GM18526 (cell line): ENCODE results near the gene PRSS57.

ENCODE experiments used
- POLR2A ChIP-seq: IDR thresholded peaks from 3 replicates; pipeline ENCODE4 v1.6.1; 2011; ENCODE audit not compliant: insufficient read length; ENCODE audit errors: extremely low read depth

Gene PRSS57

GRCh38 chr19:695352-695949 is at the start of gene PRSS57:
PRSS57 (minus strand) TSS chr19:695452; CDS start chr19:695430, 22 bp downstream.
- TF ChIP-seq POLR2A = no peak

DNA sequence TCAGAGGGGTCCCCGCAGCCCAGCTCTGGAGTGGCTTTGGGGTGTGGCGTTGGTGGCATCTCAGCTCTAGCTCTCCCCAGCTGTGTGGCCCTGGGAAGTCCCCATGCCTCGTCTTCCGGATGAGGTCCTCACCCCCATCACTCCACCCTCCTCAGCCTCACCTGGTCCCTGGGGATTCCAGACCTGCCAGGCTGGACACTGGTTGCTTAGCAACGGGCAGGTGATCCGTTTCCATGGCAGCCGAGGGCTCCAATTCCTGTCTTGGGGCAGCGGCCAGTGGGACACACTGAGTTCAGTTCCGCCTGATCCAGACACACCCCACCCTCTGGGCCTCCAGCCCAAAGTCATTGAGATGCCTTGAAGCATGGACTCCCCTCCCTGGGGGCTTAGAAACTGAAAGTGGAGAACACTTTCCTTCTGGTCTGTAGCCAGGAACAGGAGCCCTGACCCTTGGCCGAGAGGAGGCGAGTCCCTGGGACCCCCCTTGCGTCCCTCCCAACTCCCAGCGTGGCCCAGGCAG is 48.0 kb upstream of the PRSS57 start:
- TF ChIP-seq POLR2A = no peak

DNA sequence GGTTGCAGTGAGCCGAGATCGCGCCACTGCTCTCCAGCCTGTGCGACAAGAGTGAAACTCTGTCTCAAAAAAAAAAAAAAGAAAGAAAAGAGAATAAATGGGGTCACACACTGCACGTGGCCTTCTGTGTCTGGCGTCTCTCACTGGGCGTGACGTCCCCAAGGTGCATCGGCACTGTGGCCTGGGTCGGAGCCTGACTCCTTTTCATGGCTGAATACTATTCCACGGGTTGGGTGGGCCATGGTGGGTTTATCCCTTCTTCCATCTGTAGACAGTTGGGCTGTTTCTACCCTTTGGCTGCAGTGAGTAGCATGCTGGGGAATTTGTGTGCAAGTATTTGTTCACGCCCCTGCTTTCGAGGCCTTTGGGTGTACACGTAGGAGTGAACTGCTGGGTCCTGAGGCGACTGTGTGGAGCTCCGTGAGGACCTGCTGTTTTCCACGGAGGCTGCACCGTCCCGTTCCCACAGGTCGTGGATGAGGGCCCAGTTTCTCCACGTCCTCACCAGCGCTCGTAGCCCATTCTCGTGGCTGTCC is 47.4 kb upstream of the PRSS57 start:
- no peak for TF ChIP-seq POLR2A

DNA sequence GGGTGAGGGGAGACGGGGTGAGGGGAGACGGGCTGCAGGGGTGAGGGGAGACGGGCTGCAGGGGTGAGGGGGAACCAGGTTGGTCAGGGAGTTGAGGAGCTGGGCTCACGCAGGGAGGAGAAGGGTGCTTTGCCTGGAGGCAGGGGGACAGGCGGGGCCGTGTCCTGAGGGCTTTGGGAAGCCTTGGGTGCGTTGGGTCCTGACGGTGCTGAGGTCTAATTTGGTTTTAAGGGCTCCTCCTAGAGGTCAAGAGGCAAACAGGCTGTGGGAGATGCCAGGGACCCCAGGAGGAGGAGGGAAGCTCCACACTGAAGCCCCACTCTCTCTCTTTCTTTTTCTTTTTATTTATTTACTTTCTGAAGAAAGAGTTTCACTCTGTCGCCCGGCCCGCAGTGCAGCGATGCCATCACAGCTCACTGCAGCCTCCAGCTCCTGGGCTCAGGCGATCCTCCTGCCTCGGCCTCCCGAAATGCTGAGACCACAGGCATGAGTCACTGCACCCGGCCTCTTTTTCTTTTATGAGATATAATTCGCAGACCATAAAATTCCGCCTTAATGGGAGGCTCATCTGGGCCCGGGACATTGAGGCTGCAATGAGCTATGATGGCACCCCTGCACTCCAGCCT is 46.4 kb upstream of the PRSS57 start:
- no peak for TF ChIP-seq POLR2A

DNA sequence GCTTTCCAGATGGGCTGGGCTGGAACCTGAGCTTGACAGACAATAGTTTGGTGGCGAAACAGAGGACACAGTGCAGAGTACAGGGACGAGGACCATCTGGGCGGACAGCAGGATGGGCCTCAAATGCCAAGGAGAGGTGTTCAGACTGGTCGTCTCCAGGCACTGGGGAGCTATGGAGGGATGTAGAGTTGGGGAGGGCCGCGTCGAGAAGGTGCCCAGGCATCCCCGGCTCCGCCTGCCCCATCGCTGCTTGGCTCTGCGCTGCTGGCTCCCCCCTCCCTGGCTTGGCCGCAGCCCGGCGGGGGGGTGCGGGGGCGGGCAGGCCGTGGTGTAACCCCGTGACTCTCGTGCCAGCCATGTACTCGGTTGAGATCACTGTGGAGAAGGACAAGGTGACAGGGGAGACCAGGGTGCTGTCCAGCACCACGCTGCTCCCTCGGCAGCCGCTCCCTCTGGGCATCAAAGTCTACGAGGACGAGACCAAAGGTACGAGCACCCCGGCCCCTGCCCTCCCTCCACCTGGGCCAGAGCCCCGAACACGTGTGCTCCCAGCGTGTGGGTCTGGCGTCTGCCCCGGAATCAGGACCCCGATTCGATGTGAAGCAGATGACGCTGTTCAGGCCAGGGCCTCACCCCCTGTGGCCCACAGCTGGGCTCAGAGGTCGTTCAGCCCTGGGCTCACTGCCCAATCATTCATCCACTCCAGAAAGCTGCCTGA is 44.9 kb upstream of the PRSS57 start:
- TF ChIP-seq POLR2A = no peak

GRCh38 chr19:738509-739128 is 43.4 kb upstream of the PRSS57 start:
- no peak for TF ChIP-seq POLR2A

- no peak for TF ChIP-seq POLR2A
These were observed 42.4 kb upstream of the PRSS57 start for GRCh38 chr19:737591-738093.

- TF ChIP-seq POLR2A = no peak
These were observed 40.9 kb upstream of the PRSS57 start for GRCh38 chr19:736125-736524.

- TF ChIP-seq POLR2A = no peak
These were observed 39.5 kb upstream of the PRSS57 start for GRCh38 chr19:734716-735115.

DNA sequence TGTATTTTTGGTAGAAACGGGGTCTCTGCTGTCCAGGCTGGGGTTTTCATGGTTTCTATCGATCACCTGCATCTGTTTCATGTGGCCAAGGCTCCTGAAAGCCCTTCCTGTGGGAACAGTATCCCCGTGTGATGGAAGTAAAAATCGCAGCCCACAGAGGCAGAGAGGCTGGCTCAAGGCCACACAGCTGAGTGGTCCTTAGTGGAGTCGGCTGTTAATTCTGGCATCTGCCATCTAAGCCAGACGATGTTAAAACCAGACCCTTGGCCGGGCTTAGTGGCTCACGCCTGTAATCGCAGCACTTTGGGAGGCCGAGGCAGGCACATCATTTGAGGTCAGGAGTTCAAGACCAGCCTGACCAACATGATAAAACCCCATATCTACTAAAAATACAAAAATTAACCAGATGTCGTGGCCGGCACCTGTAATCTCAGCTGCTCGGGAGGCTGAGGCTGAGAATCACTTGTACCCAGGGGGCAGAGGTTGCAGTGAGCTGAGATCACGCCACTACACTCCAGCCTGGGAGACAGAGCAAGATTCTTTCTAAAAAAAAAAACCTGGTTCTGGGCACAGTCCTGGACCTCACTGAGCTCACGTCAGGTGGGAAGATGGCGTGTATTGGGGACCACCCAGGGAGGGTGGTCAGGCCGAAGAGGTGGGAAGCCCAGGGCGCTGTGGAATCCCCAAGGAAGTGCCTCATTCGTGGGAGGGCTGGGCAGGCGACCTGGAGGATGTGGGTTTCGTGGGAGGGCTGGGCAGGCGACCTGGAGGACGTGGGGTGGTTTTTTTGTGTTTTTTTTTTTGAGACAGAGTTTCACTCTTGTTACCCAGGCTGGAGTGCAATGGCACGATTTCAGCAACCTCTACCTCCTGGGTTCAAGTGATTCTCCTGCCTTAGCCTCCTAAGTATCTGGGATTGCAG is 37.2 kb upstream of the PRSS57 start:
- no peak for TF ChIP-seq POLR2A

GRCh38 chr19:731000-731399 is 35.7 kb upstream of the PRSS57 start:
- TF ChIP-seq POLR2A = no peak

- no peak for TF ChIP-seq POLR2A
These were observed 34.9 kb upstream of the PRSS57 start for GRCh38 chr19:729965-730668.

DNA sequence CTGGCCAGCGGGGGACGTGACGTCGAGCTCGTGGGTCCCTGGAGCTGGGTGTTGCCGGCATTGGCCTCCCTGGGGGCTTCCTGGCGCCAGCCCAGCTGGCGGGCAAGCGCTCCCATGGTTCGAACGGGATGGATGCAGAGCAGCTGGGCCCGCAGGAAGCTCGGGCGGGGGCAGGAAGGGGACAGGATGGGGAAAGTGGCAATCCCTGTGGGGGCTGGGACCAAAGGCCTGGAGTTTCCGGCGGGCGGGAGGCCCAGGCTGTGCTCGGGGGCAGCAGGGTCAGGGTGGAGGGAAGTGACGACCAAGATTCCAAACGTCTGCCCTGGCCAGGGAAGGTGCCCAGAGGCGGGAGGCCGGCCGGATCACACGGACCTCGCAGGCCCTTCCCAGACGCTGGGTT is 32.8 kb upstream of the PRSS57 start:
- TF ChIP-seq POLR2A = no peak
